Endothelial cell of umbilical vein (primary cell): ENCODE results near the gene OR52A5. TPM values are rescaled to one million over a fixed set of nuclear protein-coding genes. Genes with fewer than 3 reads are reported as not detected.

Experiments used
- BruUV-seq: library from RNA; stranded (reverse); fragments of 400-500 nt; replicated peaks from 2 replicates; lab custom pipeline; 2021; lab: Mats Ljungman, UMichigan
- CTCF ChIA-PET: fragments of 300-600, 350-600 bp; sonication (Branson Sonifier 250); formaldehyde crosslinking; loops from one replicate; lab custom pipeline; 2021; ENCODE audit warnings: antibody characterized with exemption, inconsistent platforms; lab: Charles Lee
- POLR2A ChIA-PET: fragments of 300-600, 350-600 bp; sonication (Branson Sonifier 250); formaldehyde crosslinking; loops from one replicate; lab custom pipeline; 2021; ENCODE audit warnings: antibody characterized with exemption, inconsistent platforms; lab: Charles Lee
- DNase-seq: peaks from one replicate; pipeline ENCODE4 v3.0.0-alpha.2; 2011; ENCODE audit warnings: low read depth, low spot score
- FAIRE-seq: peaks from 2 replicates; lab custom pipeline; 2011; peaks lifted over from hg19 to GRCh38; lab: Jason Lieb, UNC
- H2AFZ ChIP-seq: 2 replicates; pipeline ENCODE4 v1.6.0; 2012; ENCODE audit warnings: low read depth, low read length, control low read depth, inconsistent platforms
- H3K27ac ChIP-seq: 2 replicates; pipeline ENCODE4 v1.5.1; 2011; ENCODE audit warnings: low read depth, mild to moderate bottlenecking, control low read depth, low read length, moderate library complexity; ENCODE audit not compliant: insufficient read depth
- H3K27me3 ChIP-seq, 2 experiments: 2 replicates each; pipeline versions ENCODE4 v1.6.0 to v1.6.1; 2011; ENCODE audit warnings: low read length in 2 of 2, mixed read lengths in 1 of 2; ENCODE audit not compliant: control insufficient read depth in 2 of 2, insufficient read depth in 2 of 2
- H3K36me3 ChIP-seq, 2 experiments: 2 replicates in 1 of 2; 3 replicates in 1 of 2; pipeline ENCODE4 v1.5.1; 2011; ENCODE audit warnings: low read length in 2 of 2, mild to moderate bottlenecking in 1 of 2, moderate library complexity in 1 of 2; ENCODE audit not compliant: control insufficient read depth in 2 of 2, insufficient read depth in 2 of 2; ENCODE audit errors: extremely low read depth in 1 of 2
- H3K4me1 ChIP-seq: 3 replicates; pipeline ENCODE4 v1.5.1; 2011; ENCODE audit warnings: mild to moderate bottlenecking, low read length; ENCODE audit not compliant: control insufficient read depth, insufficient read depth; ENCODE audit errors: extremely low read depth
- H3K4me2 ChIP-seq: 2 replicates; pipeline ENCODE4 v1.6.1; 2011; ENCODE audit warnings: low read length, control low read depth, mixed read lengths; ENCODE audit not compliant: insufficient read depth
- H3K4me3 ChIP-seq, 3 experiments: fragments of 200-600 bp in 1 of 3; sonication (generic), shearing (Covaris generic) in 1 of 3; replicated peaks in 1 of 3; 2 replicates each; pipeline ENCODE4 v1.5.1; 2011 to 2016; ENCODE audit warnings: control low read depth in 3 of 3, low read length in 3 of 3, mild to moderate bottlenecking in 2 of 3, inconsistent platforms in 1 of 3, low read depth in 1 of 3, moderate library complexity in 1 of 3; ENCODE audit not compliant: insufficient read depth in 1 of 3
- H3K79me2 ChIP-seq: 2 replicates; pipeline ENCODE4 v1.6.0; 2012; ENCODE audit warnings: low read length, inconsistent platforms; ENCODE audit not compliant: control insufficient read depth, insufficient read depth
- H3K9ac ChIP-seq: replicated peaks from 2 replicates; pipeline ENCODE3; 2011; ENCODE audit warnings: low read length, control low read depth; ENCODE audit not compliant: insufficient read depth; ENCODE audit errors: extremely low read depth
- H3K9me1 ChIP-seq: replicated peaks from 3 replicates; pipeline ENCODE4 v1.6.0; 2011; ENCODE audit warnings: mild to moderate bottlenecking, low read length; ENCODE audit not compliant: control insufficient read depth, insufficient read depth; ENCODE audit errors: extremely low read depth
- H3K9me3 ChIP-seq: replicated peaks from 2 replicates; pipeline ENCODE4 v1.5.1; 2012; ENCODE audit warnings: low read length, inconsistent platforms; ENCODE audit not compliant: control insufficient read depth, insufficient read depth
- H4K20me1 ChIP-seq: replicated peaks from 2 replicates; pipeline ENCODE3; 2011; ENCODE audit warnings: mild to moderate bottlenecking, low read length; ENCODE audit not compliant: control insufficient read depth, insufficient read depth; ENCODE audit errors: extremely low read depth
- EZH2 ChIP-seq: IDR thresholded peaks from 2 replicates; pipeline ENCODE4 v1.6.1; 2012; ENCODE audit warnings: borderline replicate concordance, low read depth, mild to moderate bottlenecking, moderate library complexity, low read length, inconsistent platforms; ENCODE audit not compliant: severe bottlenecking
- FOS ChIP-seq: IDR thresholded peaks from 2 replicates; pipeline ENCODE4 v1.6.1; 2011; ENCODE audit warnings: mild to moderate bottlenecking, low read length, moderate library complexity, borderline replicate concordance; ENCODE audit not compliant: insufficient read depth
- GATA2 ChIP-seq: IDR thresholded peaks from 2 replicates; pipeline ENCODE4 v1.7.0; 2011; ENCODE audit warnings: low read depth, mild to moderate bottlenecking, moderate library complexity, mixed read lengths, low read length; ENCODE audit not compliant: insufficient read length, insufficient read depth
- JUN ChIP-seq: IDR thresholded peaks from 2 replicates; pipeline ENCODE4 v1.6.1; 2011; ENCODE audit warnings: borderline replicate concordance, low read depth; ENCODE audit not compliant: insufficient read length, insufficient read depth
- MYC ChIP-seq: IDR thresholded peaks from one replicate; pipeline ENCODE4 v1.6.1; 2011; ENCODE audit warnings: mild to moderate bottlenecking, low read depth, low read length
- POLR2A ChIP-seq: IDR thresholded peaks from 2 replicates; pipeline ENCODE4 v1.6.1; 2012; ENCODE audit warnings: low read depth, mild to moderate bottlenecking, control low read depth, low read length
- POLR2AphosphoS5 ChIP-seq: IDR thresholded peaks from 2 replicates; pipeline ENCODE4 v1.6.1; 2012; ENCODE audit warnings: low read depth, mild to moderate bottlenecking, control low read depth, low read length, moderate library complexity; ENCODE audit not compliant: insufficient read depth
- dilution Hi-C: fragments of 300-500 bp; cut with MboI; formaldehyde crosslinking; loops from one replicate; pipeline ENCODE4 v1.15.0; 2019; ENCODE audit warnings: low sequenced_read_pairs; ENCODE audit not compliant: extremely low pct_ligation_motif_present
- intact Hi-C: fragments of 100-400 bp; cut with micrococcal nuclease; formaldehyde crosslinking; loops from one replicate; pipeline ENCODE4 v1.10.0; 2022
- polyA plus RNA-seq, 4 experiments: library from polyadenylated mRNA; depleted of rRNA in 3 of 4; stranded (reverse) in 3 of 4; unstranded in 1 of 4; fragments of >200 nt; gene quantifications; 2 replicates each; pipeline versions ENCODE4 v1.2.1 to v1.2.3, GENCODE V29; 2011 to 2012; ENCODE audit warnings: missing spikeins in 1 of 4
- total RNA-seq: library from RNA; stranded (reverse); gene quantifications from 2 replicates; pipeline ENCODE4 v1.2.3, GENCODE V29; 2021
- TF ChIP-seq, protein P1 (sequence below), 2 donors: IDR thresholded peaks; 1 replicate in 1 of 2; 2 replicates in 1 of 2; pipeline ENCODE4 v1.5.1; 2011; ENCODE audit warnings: low read length in 2 of 2, mild to moderate bottlenecking in 2 of 2, moderate library complexity in 2 of 2, control low read depth in 1 of 2, inconsistent platforms in 1 of 2, low read depth in 1 of 2; ENCODE audit not compliant: insufficient read depth in 1 of 2; ENCODE audit errors: extremely low read depth in 1 of 2
- TF ChIP-seq, protein P2 (sequence below): IDR thresholded peaks from 2 replicates; pipeline ENCODE4 v1.6.1; 2011; ENCODE audit not compliant: insufficient read depth, insufficient read length

OR52A5 gene
- total and polyA plus RNA-seq, 2 donors (not counting 3 experiments of a cell fraction or from before 2014, with no cell fraction given) = not detected

DNA sequence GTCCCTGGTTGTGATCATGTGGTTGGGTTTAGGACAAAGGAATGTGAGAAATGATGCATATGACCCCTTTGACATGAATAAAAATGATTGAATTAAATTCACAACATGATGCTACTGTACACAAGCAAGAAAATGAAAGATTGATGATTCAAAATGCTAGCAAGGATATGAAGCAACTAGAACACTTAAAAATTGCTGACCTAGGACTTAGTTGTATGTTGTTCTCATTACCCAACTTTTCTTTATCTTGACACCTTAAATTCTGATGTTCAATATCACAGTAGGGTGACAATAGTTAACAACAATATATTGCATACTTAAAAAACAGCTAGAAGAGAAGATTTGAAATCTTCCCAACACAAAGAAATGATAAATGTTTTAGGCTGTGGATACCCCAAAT is 20.6 kb downstream of the OR52A5 start:
- CTCF ChIA-PET = interaction anchor here (1.5 kb wide), 1 partner anchor 262 kb away, joined by 4 read pairs; no protein-coding TSS in a partner anchor
- POLR2A ChIA-PET = no interaction called here
- FAIRE-seq (no peak), DNase-seq (no peak)
- H3K4me1 ChIP-seq = no peaks in the 10 kb centered on the region
- H3K36me3 ChIP-seq = no peaks in the 10 kb centered on the region
- H4K20me1 ChIP-seq = no peaks in the 10 kb centered on the region
- no peaks in the 10 kb centered on the region for H3K79me2 ChIP-seq
- H3K9ac ChIP-seq = no peak overlapping the region
- H3K4me3 ChIP-seq = no peak overlapping the region
- dilution Hi-C loops = no loop called here
- no peak overlapping the region for H3K4me2 ChIP-seq
- H3K27me3 ChIP-seq = peaks cover 0 to 2% of the 10 kb centered on the region in 2 experiments
- H3K9me3 ChIP-seq = no peaks in the 10 kb centered on the region
- no TSS peak for BruUV-seq
- TF ChIP-seq FOS (no peak), POLR2AphosphoS5 (no peak), EZH2 (no peak), JUN (no peak), GATA2 (no peak), MYC (no peak), POLR2A (no peak)
- TF ChIP-seq, protein P1, sequence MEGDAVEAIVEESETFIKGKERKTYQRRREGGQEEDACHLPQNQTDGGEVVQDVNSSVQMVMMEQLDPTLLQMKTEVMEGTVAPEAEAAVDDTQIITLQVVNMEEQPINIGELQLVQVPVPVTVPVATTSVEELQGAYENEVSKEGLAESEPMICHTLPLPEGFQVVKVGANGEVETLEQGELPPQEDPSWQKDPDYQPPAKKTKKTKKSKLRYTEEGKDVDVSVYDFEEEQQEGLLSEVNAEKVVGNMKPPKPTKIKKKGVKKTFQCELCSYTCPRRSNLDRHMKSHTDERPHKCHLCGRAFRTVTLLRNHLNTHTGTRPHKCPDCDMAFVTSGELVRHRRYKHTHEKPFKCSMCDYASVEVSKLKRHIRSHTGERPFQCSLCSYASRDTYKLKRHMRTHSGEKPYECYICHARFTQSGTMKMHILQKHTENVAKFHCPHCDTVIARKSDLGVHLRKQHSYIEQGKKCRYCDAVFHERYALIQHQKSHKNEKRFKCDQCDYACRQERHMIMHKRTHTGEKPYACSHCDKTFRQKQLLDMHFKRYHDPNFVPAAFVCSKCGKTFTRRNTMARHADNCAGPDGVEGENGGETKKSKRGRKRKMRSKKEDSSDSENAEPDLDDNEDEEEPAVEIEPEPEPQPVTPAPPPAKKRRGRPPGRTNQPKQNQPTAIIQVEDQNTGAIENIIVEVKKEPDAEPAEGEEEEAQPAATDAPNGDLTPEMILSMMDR (IDR thresholded peaks at IDR 0.05; ENCODE audit: extremely low read depth in 1 of 2, insufficient read depth in 1 of 2, low read depth in 1 of 2, low read length in 2 of 2) = no peak
- TF ChIP-seq, protein P2, sequence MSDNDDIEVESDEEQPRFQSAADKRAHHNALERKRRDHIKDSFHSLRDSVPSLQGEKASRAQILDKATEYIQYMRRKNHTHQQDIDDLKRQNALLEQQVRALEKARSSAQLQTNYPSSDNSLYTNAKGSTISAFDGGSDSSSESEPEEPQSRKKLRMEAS = no peak
- no peak overlapping the region for H3K27ac ChIP-seq
- intact Hi-C loops = no loop called here
- H3K9me1 ChIP-seq = no peaks in the 10 kb centered on the region
- H2AFZ ChIP-seq = no peak overlapping the region
